Measurements from ENCODE around the gene PREX1.

PREX1 gene

GRCh38 chr20:48752963-48753362 is 74.8 kb downstream of the PREX1 start:
- Histone ChIP-seq H4K20me1 (ENCODE audit: insufficient read depth) (no peaks in the 10 kb centered on the region), H3K27ac (no peak overlapping the region), H3K27me3 (ENCODE audit: insufficient read depth, low read depth) (no peaks in the 10 kb centered on the region; the same call in 1 of the 2 replicates), H3K9ac (no peak overlapping the region), H3K4me2 (no peak overlapping the region), H3K4me3 (IDR thresholded peaks at IDR 0.05; ENCODE audit: insufficient read depth, low read depth, low read length) (no peak overlapping the region), H3K4me1 (ENCODE audit: low read depth, poor library complexity, severe bottlenecking) (no peaks in the 10 kb centered on the region), H3K79me2 (ENCODE audit: insufficient read depth, low read depth) (no peaks in the 10 kb centered on the region), H3K36me3 (ENCODE audit: insufficient read depth) (no peaks in the 10 kb centered on the region), H2AFZ (ENCODE audit: low read depth) (no peak overlapping the region)
- TF ChIP-seq, protein P1, sequence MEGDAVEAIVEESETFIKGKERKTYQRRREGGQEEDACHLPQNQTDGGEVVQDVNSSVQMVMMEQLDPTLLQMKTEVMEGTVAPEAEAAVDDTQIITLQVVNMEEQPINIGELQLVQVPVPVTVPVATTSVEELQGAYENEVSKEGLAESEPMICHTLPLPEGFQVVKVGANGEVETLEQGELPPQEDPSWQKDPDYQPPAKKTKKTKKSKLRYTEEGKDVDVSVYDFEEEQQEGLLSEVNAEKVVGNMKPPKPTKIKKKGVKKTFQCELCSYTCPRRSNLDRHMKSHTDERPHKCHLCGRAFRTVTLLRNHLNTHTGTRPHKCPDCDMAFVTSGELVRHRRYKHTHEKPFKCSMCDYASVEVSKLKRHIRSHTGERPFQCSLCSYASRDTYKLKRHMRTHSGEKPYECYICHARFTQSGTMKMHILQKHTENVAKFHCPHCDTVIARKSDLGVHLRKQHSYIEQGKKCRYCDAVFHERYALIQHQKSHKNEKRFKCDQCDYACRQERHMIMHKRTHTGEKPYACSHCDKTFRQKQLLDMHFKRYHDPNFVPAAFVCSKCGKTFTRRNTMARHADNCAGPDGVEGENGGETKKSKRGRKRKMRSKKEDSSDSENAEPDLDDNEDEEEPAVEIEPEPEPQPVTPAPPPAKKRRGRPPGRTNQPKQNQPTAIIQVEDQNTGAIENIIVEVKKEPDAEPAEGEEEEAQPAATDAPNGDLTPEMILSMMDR (conservative IDR thresholded peaks at IDR 0.05; ENCODE audit: low read depth, low read length), result no peak

GRCh38 chr20:48751871-48752270 is 75.9 kb downstream of the PREX1 start:
- Histone ChIP-seq H3K36me3 (ENCODE audit: insufficient read depth) (no peaks in the 10 kb centered on the region), H3K9ac (no peak overlapping the region), H2AFZ (ENCODE audit: low read depth) (no peak overlapping the region), H3K4me2 (no peak overlapping the region), H3K79me2 (ENCODE audit: insufficient read depth, low read depth) (no peaks in the 10 kb centered on the region), H4K20me1 (ENCODE audit: insufficient read depth) (no peaks in the 10 kb centered on the region), H3K27ac (no peak overlapping the region), H3K4me1 (ENCODE audit: low read depth, poor library complexity, severe bottlenecking) (no peaks in the 10 kb centered on the region), H3K4me3 (IDR thresholded peaks at IDR 0.05; ENCODE audit: insufficient read depth, low read depth, low read length) (no peak overlapping the region), H3K27me3 (ENCODE audit: insufficient read depth, low read depth) (no peaks in the 10 kb centered on the region; the same call in 1 of the 2 replicates)
- TF ChIP-seq, protein P1 (conservative IDR thresholded peaks at IDR 0.05; ENCODE audit: low read depth, low read length), result no peak

- Histone ChIP-seq H3K27me3 (ENCODE audit: insufficient read depth, low read depth) (no peaks in the 10 kb centered on the region; the same call in 1 of the 2 replicates), H3K27ac (no peak overlapping the region), H3K4me2 (no peak overlapping the region), H3K4me3 (IDR thresholded peaks at IDR 0.05; ENCODE audit: insufficient read depth, low read depth, low read length) (no peak overlapping the region), H3K36me3 (ENCODE audit: insufficient read depth) (no peaks in the 10 kb centered on the region), H4K20me1 (ENCODE audit: insufficient read depth) (no peaks in the 10 kb centered on the region), H3K4me1 (ENCODE audit: low read depth, poor library complexity, severe bottlenecking) (no peaks in the 10 kb centered on the region), H2AFZ (ENCODE audit: low read depth) (no peak overlapping the region), H3K79me2 (ENCODE audit: insufficient read depth, low read depth) (no peaks in the 10 kb centered on the region), H3K9ac (no peak overlapping the region)
- TF ChIP-seq, protein P1 (conservative IDR thresholded peaks at IDR 0.05; ENCODE audit: low read depth, low read length), result no peak
Measured at GRCh38 chr20:48750941-48751635, 76.7 kb downstream of the PREX1 start.

DNA sequence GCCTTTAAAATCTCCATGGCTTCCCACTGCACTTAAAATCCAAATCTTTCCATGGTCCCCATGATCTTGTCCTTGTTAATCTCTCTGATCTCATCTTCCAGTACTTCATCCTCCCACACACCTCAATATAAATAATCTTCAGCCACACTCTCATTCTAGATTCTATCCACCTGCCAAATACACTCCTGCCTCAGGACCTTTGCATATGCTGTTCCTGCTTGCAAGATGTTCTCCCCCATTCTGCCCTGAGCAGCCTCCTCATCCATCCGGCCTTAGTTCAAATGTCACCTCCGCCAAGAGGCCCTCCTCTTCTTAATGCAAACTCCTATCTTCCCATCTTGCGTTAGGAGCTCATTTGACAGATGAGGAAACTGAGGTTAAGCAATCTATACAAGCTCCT is 77.4 kb downstream of the PREX1 start:
- no peaks in the 10 kb centered on the region; the same call in 1 of the 2 replicates for H3K27me3 ChIP-seq (ENCODE audit: insufficient read depth, low read depth)
- no peak overlapping the region for H3K9ac ChIP-seq
- H3K27ac ChIP-seq, result no peak overlapping the region
- TF ChIP-seq, protein P1 (conservative IDR thresholded peaks at IDR 0.05; ENCODE audit: low read depth, low read length), result no peak
- H3K79me2 ChIP-seq (ENCODE audit: insufficient read depth, low read depth), result no peaks in the 10 kb centered on the region
- H3K4me1 ChIP-seq (ENCODE audit: low read depth, poor library complexity, severe bottlenecking), result no peaks in the 10 kb centered on the region
- no peak overlapping the region for H2AFZ ChIP-seq (ENCODE audit: low read depth)
- H4K20me1 ChIP-seq (ENCODE audit: insufficient read depth), result no peaks in the 10 kb centered on the region
- no peak overlapping the region for H3K4me2 ChIP-seq
- no peaks in the 10 kb centered on the region for H3K36me3 ChIP-seq (ENCODE audit: insufficient read depth)
- no peak overlapping the region for H3K4me3 ChIP-seq (IDR thresholded peaks at IDR 0.05; ENCODE audit: insufficient read depth, low read depth, low read length)
